ENCODE data around the gene SNCB. TPM values are rescaled to one million over a fixed set of nuclear protein-coding genes. Genes with fewer than 3 reads are reported as not detected.

Gene SNCB
- total RNA-seq, 1 experiment from 2014 or later = not detected

DNA sequence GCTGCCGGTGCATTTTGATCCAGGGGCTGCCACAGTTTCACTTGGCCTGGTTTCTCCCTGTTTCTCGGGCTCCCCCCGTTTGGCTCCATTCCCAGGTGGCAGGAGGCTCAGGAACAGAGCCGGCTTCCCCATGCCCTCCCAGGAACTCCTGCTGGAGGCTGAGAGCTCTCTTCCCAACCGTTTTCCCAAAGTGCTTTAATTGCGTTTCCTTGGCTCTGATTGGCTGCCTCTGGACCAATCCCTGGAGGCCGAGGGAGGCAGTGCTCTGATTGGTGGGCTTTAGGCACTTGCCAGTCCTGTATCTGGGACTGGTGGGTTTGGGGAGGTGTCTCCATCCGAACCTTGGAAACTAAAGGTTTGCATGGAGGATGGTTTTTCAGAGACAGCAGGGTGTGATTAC lies 21.8 kb upstream of the SNCB start:
- intact Hi-C loops (cut with micrococcal nuclease; ENCODE audit: unreplicated experiment) = loop anchor here (2.0 kb wide), 1 partner anchor 89 kb away; no protein-coding TSS in a partner anchor
- no TSS peak for BruUV-seq (replicated peaks)
- H3K36me3 Mint-ChIP-seq (ENCODE audit: insufficient read depth, unreplicated experiment) = peaks cover 27% of the 10 kb centered on the region
- DNase-seq = no peak
- H3K4me1 Mint-ChIP-seq (ENCODE audit: low read depth, unreplicated experiment) = peaks cover 31% of the 10 kb centered on the region
- H3K27ac Mint-ChIP-seq (ENCODE audit: unreplicated experiment) = no peak overlapping the region
- TF ChIP-seq, protein P1, sequence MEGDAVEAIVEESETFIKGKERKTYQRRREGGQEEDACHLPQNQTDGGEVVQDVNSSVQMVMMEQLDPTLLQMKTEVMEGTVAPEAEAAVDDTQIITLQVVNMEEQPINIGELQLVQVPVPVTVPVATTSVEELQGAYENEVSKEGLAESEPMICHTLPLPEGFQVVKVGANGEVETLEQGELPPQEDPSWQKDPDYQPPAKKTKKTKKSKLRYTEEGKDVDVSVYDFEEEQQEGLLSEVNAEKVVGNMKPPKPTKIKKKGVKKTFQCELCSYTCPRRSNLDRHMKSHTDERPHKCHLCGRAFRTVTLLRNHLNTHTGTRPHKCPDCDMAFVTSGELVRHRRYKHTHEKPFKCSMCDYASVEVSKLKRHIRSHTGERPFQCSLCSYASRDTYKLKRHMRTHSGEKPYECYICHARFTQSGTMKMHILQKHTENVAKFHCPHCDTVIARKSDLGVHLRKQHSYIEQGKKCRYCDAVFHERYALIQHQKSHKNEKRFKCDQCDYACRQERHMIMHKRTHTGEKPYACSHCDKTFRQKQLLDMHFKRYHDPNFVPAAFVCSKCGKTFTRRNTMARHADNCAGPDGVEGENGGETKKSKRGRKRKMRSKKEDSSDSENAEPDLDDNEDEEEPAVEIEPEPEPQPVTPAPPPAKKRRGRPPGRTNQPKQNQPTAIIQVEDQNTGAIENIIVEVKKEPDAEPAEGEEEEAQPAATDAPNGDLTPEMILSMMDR (IDR thresholded peaks at IDR 0.05; ENCODE audit: unreplicated experiment) = no peak
- no peaks in the 10 kb centered on the region for H3K9me3 Mint-ChIP-seq (ENCODE audit: low read depth, unreplicated experiment)
- CTCF ChIA-PET = no interaction called here
- H3K27me3 Mint-ChIP-seq (ENCODE audit: unreplicated experiment) = no peaks in the 10 kb centered on the region
- H3K4me3 Mint-ChIP-seq (ENCODE audit: low read depth, unreplicated experiment) = no peak overlapping the region

DNA sequence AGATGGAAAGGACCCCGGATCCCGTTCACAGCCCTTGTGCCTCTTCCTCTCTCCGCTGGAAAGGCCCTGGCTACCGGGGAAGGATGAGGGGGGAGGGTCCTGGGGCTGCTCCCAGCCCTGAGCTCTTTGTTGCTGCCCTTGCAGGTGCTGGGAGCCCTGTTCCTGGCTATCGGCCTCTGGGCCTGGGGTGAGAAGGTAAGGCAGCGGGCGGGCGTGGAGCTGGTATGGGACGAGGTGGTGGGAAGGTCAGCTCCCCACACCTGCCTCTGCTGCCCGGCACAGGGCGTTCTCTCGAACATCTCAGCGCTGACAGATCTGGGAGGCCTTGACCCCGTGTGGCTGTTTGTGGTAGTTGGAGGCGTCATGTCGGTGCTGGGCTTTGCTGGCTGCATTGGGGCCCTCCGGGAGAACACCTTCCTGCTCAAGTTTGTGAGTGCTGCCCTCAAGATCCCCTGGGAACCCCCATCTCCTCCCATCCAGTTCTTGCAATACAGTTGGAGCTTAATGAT lies 21.2 kb upstream of the SNCB start:
- Mint-ChIP-seq H3K36me3 (ENCODE audit: insufficient read depth, unreplicated experiment) (peaks cover 30% of the 10 kb centered on the region), H3K9me3 (ENCODE audit: low read depth, unreplicated experiment) (no peaks in the 10 kb centered on the region), H3K27ac (ENCODE audit: unreplicated experiment) (no peak overlapping the region), H3K4me3 (ENCODE audit: low read depth, unreplicated experiment) (no peak overlapping the region), H3K27me3 (ENCODE audit: unreplicated experiment) (no peaks in the 10 kb centered on the region), H3K4me1 (ENCODE audit: low read depth, unreplicated experiment) (peaks cover 31% of the 10 kb centered on the region)
- intact Hi-C loops (cut with micrococcal nuclease; ENCODE audit: unreplicated experiment) = no loop called here
- TF ChIP-seq, protein P1 (IDR thresholded peaks at IDR 0.05; ENCODE audit: unreplicated experiment) = no peak
- no peak for DNase-seq
- CTCF ChIA-PET = interaction anchor here (0.6 to 0.7 kb wide), 2 partner anchors 9 kb away, joined by 3 to 4 read pairs; no protein-coding TSS in a partner anchor
- BruUV-seq (replicated peaks) = no TSS peak

DNA sequence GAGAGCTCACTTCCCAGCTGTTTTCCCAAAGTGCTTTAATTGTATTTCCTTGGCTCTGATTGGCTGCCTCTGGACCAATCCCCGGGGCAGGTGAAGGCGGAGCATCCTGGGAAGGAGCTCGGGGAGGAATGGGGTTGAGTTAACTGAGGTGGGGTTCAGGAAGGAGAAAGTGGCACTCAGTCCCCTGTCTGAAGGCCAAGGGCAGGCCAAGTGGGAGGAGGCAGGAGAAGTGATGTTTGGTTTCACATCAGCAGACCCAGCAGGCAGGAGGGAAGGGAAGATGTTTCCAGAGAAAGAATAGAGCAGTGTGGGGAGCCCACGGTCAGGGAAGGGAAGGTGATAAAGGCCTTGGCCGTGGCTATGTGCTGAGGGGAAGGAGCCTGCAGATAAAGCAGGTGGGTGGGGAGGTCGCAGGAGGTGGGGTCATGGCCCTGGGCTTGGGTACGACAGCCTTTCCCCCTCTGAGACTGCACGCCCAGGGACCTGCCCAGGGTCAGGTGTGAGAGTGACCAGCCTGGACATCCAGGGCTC lies 20.1 kb upstream of the SNCB start:
- TF ChIP-seq, protein P1 (IDR thresholded peaks at IDR 0.05; ENCODE audit: unreplicated experiment) = no peak
- no peak overlapping the region for H3K4me3 Mint-ChIP-seq (ENCODE audit: low read depth, unreplicated experiment)
- intact Hi-C loops (cut with micrococcal nuclease; ENCODE audit: unreplicated experiment) = no loop called here
- H3K27ac Mint-ChIP-seq (ENCODE audit: unreplicated experiment) = peak overlapping the region; percentile 9
- DNase-seq = no peak
- BruUV-seq (replicated peaks) = no TSS peak
- H3K4me1 Mint-ChIP-seq (ENCODE audit: low read depth, unreplicated experiment) = peaks cover 31% of the 10 kb centered on the region
- no peaks in the 10 kb centered on the region for H3K9me3 Mint-ChIP-seq (ENCODE audit: low read depth, unreplicated experiment)
- peaks cover 33% of the 10 kb centered on the region for H3K36me3 Mint-ChIP-seq (ENCODE audit: insufficient read depth, unreplicated experiment)
- no peaks in the 10 kb centered on the region for H3K27me3 Mint-ChIP-seq (ENCODE audit: unreplicated experiment)
- CTCF ChIA-PET = no interaction called here

DNA sequence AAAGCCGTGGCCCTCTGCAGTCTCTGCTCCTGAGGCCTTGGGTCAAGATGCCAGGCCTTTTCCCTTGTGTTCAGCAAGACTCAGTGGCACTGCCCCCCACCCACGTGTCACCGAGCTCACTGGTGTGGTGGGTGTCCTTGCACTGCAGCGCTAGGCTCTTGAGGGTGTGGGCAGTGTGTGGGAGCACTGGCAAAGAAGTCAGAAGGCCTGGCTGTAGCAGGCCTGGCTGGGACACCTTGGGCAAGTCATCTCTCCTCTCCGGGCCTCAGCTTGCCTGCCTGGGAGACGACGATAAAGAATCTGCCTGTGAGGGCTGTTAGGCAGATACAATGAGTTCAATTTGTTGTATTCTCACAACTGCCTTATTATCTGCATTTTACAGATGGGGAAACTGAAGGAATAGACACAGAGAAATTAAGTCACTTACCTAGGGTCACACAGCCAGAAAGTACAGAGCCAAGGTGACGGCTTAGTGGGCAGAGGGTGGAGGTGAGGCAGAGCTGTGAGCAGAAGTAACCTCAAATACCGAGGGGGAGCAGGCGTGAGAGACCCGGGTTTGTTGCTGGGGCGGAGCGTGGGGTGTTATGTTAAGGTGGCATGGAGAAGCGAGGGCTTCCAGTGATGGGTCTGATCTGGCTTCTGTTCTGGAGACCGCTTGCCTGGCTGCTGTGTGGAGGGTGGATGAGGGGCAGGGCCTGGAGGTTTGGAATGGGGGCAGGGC lies 18.3 kb upstream of the SNCB start:
- intact Hi-C loops (cut with micrococcal nuclease; ENCODE audit: unreplicated experiment) = no loop called here
- CTCF ChIA-PET = interaction anchor here (0.5 to 2.5 kb wide), 3 partner anchors 10 to 1517 kb away, joined by 9 to 12 read pairs (median 9); no protein-coding TSS in a partner anchor
- TSS peak; percentile 49 for BruUV-seq (replicated peaks)
- Mint-ChIP-seq H3K4me1 (ENCODE audit: low read depth, unreplicated experiment) (peaks cover 28% of the 10 kb centered on the region), H3K9me3 (ENCODE audit: low read depth, unreplicated experiment) (no peaks in the 10 kb centered on the region), H3K27ac (ENCODE audit: unreplicated experiment) (peak overlapping the region; percentile 30), H3K4me3 (ENCODE audit: low read depth, unreplicated experiment) (peak overlapping the region; percentile 74), H3K27me3 (ENCODE audit: unreplicated experiment) (no peaks in the 10 kb centered on the region), H3K36me3 (ENCODE audit: insufficient read depth, unreplicated experiment) (peaks cover 30% of the 10 kb centered on the region)
- TF ChIP-seq, protein P1 (IDR thresholded peaks at IDR 0.05; ENCODE audit: unreplicated experiment) = no peak
- no peak for DNase-seq

All from Calu3 (cell line).